Nephron progenitor cell (in vitro differentiated cells): ENCODE results near the gene PRKG1.

Experiments
- DNase-seq: peaks from one replicate; pipeline ENCODE4 v3.0.0; 2021
- H3K27ac Mint-ChIP-seq: 2 replicates; pipeline ENCODE4 v1.8.0; 2021; ENCODE audit warnings: mild to moderate bottlenecking, moderate library complexity, mixed read lengths
- H3K27me3 Mint-ChIP-seq: 2 replicates; pipeline ENCODE4 v1.8.0; 2021; ENCODE audit warnings: mild to moderate bottlenecking, low read depth, mixed read lengths; ENCODE audit not compliant: poor library complexity
- H3K36me3 Mint-ChIP-seq: 2 replicates; pipeline ENCODE4 v1.8.0; 2021; ENCODE audit warnings: low read depth, mixed read lengths
- H3K4me1 Mint-ChIP-seq: 2 replicates; pipeline ENCODE4 v1.8.0; 2021; ENCODE audit warnings: mixed read lengths
- H3K4me3 Mint-ChIP-seq: 2 replicates; pipeline ENCODE4 v1.8.0; 2021; ENCODE audit warnings: mild to moderate bottlenecking, moderate library complexity, mixed read lengths
- H3K9me3 Mint-ChIP-seq: 2 replicates; pipeline ENCODE4 v1.8.0; 2021; ENCODE audit warnings: mild to moderate bottlenecking, moderate library complexity, mixed read lengths
- CTCF ChIP-seq: fragments of 200-600 bp; sonication (generic); IDR thresholded peaks from 2 replicates; pipeline ENCODE4 v1.5.0; 2021; ENCODE audit warnings: antibody characterized with exemption

PRKG1 gene

GRCh38 chr10:51760864-51761640 is 686.8 kb downstream of the PRKG1 start:
- Mint-ChIP-seq H3K36me3 (no peaks in the 10 kb centered on the region), H3K9me3 (peaks cover 3% of the 10 kb centered on the region), H3K4me1 (no peaks in the 10 kb centered on the region), H3K4me3 (no peak overlapping the region), H3K27me3 (peaks cover 6% of the 10 kb centered on the region), H3K27ac (no peak overlapping the region)
- TF ChIP-seq CTCF: no peak
- DNase-seq: no peak

- Mint-ChIP-seq H3K4me3 (no peak overlapping the region), H3K36me3 (peaks cover 11% of the 10 kb centered on the region), H3K9me3 (peaks cover 14% of the 10 kb centered on the region), H3K4me1 (no peaks in the 10 kb centered on the region), H3K27ac (no peak overlapping the region), H3K27me3 (peaks cover 6% of the 10 kb centered on the region)
- DNase-seq: no peak
- no peak for TF ChIP-seq CTCF
Observed at GRCh38 chr10:51763746-51764145, 689.5 kb downstream of the PRKG1 start.

- Mint-ChIP-seq H3K36me3 (peaks cover 11% of the 10 kb centered on the region), H3K27me3 (peaks cover 3% of the 10 kb centered on the region), H3K9me3 (peaks cover 14% of the 10 kb centered on the region), H3K4me1 (no peaks in the 10 kb centered on the region), H3K4me3 (no peak overlapping the region), H3K27ac (no peak overlapping the region)
- TF ChIP-seq CTCF: no peak
- no peak for DNase-seq
Observed at GRCh38 chr10:51765284-51765971, 691.1 kb downstream of the PRKG1 start.

GRCh38 chr10:51766423-51767102 is 692.3 kb downstream of the PRKG1 start:
- H3K27ac Mint-ChIP-seq: no peak overlapping the region
- TF ChIP-seq CTCF: no peak
- no peak overlapping the region for H3K4me3 Mint-ChIP-seq
- no peak for DNase-seq
- peaks cover 14% of the 10 kb centered on the region for H3K9me3 Mint-ChIP-seq
- no peaks in the 10 kb centered on the region for H3K4me1 Mint-ChIP-seq
- H3K27me3 Mint-ChIP-seq: peaks cover 3% of the 10 kb centered on the region
- peaks cover 11% of the 10 kb centered on the region for H3K36me3 Mint-ChIP-seq

- peaks cover 3% of the 10 kb centered on the region for H3K27me3 Mint-ChIP-seq
- TF ChIP-seq CTCF: no peak
- DNase-seq: no peak
- H3K4me3 Mint-ChIP-seq: no peak overlapping the region
- H3K27ac Mint-ChIP-seq: no peak overlapping the region
- H3K9me3 Mint-ChIP-seq: peaks cover 14% of the 10 kb centered on the region
- H3K36me3 Mint-ChIP-seq: peaks cover 11% of the 10 kb centered on the region
- no peaks in the 10 kb centered on the region for H3K4me1 Mint-ChIP-seq
Observed at GRCh38 chr10:51767103-51767763, 692.9 kb downstream of the PRKG1 start.
